Breast epithelium (tissue), 3 donors: ENCODE measurements around the gene CDH6.

Source experiments
- POLR2A ChIP-seq: fragments of 450-650 bp; IDR thresholded peaks from one replicate; pipeline ENCODE4 v1.6.1; 2016; ENCODE audit warnings: antibody characterized with exemption, mild to moderate bottlenecking, moderate library complexity
- POLR2AphosphoS5 ChIP-seq, 3 donors: sonication (generic); formaldehyde crosslinking; IDR thresholded peaks; one replicate each; pipeline ENCODE4 v1.6.1; 2017; ENCODE audit warnings: antibody characterized with exemption in 3 of 3
- TF ChIP-seq, protein P1 (sequence below), 3 donors: fragments of 450-650 bp; IDR thresholded peaks; one replicate each; pipeline ENCODE4 v1.5.1; 2016 to 2017; ENCODE audit warnings: antibody characterized with exemption in 3 of 3, mild to moderate bottlenecking in 3 of 3, moderate library complexity in 3 of 3

DNA sequence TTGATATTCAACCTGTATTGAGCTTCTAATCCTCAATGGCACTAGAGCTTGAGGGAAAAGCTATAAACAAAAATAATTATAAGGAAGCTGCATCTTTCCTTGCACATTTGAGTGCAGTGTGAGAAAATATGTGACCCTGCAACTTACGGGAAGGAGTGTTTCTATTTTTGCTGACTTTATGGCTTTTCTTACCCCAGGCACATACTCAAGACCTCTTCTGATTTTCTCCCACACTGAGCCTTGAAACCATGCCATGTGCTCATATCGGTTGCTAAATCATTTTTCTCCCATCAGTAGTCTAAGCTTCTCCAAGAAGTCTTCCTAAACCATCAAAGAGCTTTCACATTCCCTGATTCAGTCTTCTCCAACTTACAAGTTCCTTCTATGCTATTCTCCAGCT lies 91.5 kb downstream of the CDH6 start:
- TF ChIP-seq POLR2AphosphoS5 (IDR thresholded peaks at IDR 0.05) (no peak), POLR2A (no peak)
- TF ChIP-seq, protein P1, sequence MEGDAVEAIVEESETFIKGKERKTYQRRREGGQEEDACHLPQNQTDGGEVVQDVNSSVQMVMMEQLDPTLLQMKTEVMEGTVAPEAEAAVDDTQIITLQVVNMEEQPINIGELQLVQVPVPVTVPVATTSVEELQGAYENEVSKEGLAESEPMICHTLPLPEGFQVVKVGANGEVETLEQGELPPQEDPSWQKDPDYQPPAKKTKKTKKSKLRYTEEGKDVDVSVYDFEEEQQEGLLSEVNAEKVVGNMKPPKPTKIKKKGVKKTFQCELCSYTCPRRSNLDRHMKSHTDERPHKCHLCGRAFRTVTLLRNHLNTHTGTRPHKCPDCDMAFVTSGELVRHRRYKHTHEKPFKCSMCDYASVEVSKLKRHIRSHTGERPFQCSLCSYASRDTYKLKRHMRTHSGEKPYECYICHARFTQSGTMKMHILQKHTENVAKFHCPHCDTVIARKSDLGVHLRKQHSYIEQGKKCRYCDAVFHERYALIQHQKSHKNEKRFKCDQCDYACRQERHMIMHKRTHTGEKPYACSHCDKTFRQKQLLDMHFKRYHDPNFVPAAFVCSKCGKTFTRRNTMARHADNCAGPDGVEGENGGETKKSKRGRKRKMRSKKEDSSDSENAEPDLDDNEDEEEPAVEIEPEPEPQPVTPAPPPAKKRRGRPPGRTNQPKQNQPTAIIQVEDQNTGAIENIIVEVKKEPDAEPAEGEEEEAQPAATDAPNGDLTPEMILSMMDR (IDR thresholded peaks at IDR 0.05): no peak
